Endodermal cell (in vitro differentiated cells): ENCODE data around the gene ASB1. TPM values are rescaled to one million over a fixed set of nuclear protein-coding genes. Genes with fewer than 3 reads are reported as not detected.

ENCODE experiments used
- DNase-seq: peaks from one replicate; pipeline ENCODE4 v3.0.0-alpha.2; 2017
- H3K27ac ChIP-seq: 2 replicates; pipeline ENCODE4 v1.5.1; 2013; ENCODE audit warnings: mild to moderate bottlenecking, low read depth, low read length, moderate library complexity
- H3K27me3 ChIP-seq: 2 replicates; pipeline ENCODE4 v1.6.1; 2013; ENCODE audit warnings: mild to moderate bottlenecking, low read length, moderate library complexity; ENCODE audit not compliant: insufficient read depth, control insufficient read depth, poor library complexity, severe bottlenecking
- H3K36me3 ChIP-seq: 2 replicates; pipeline ENCODE4 v1.7.0; 2013; ENCODE audit warnings: mild to moderate bottlenecking, low read length, moderate library complexity; ENCODE audit not compliant: control insufficient read depth, insufficient read depth
- H3K4me1 ChIP-seq: one replicate; pipeline ENCODE4 v1.7.0; 2013; ENCODE audit warnings: low read length; ENCODE audit not compliant: control insufficient read depth, insufficient read depth
- H3K4me3 ChIP-seq: 2 replicates; pipeline ENCODE4 v1.5.1; 2013; ENCODE audit warnings: mild to moderate bottlenecking, low read length, moderate library complexity
- H3K9ac ChIP-seq: 2 replicates; pipeline ENCODE4 v1.6.1; 2013; ENCODE audit warnings: mild to moderate bottlenecking, low read length, moderate library complexity; ENCODE audit not compliant: poor library complexity, severe bottlenecking; ENCODE audit errors: extremely low read depth
- H3K9me3 ChIP-seq: 2 replicates; pipeline ENCODE4 v1.6.1; 2013; ENCODE audit warnings: mild to moderate bottlenecking, low read length, moderate library complexity; ENCODE audit not compliant: control insufficient read depth
- H3K27ac Mint-ChIP-seq: 2 replicates; pipeline ENCODE4 v1.8.0; 2020; ENCODE audit warnings: mixed read lengths
- H3K27me3 Mint-ChIP-seq: 2 replicates; pipeline ENCODE4 v1.8.0; 2021; ENCODE audit warnings: mild to moderate bottlenecking, mixed read lengths; ENCODE audit not compliant: insufficient read depth
- H3K36me3 Mint-ChIP-seq: 2 replicates; pipeline ENCODE4 v1.8.0; 2020; ENCODE audit warnings: low read depth, mixed read lengths
- H3K4me1 Mint-ChIP-seq: 2 replicates; pipeline ENCODE4 v1.8.0; 2020; ENCODE audit warnings: mixed read lengths
- H3K4me3 Mint-ChIP-seq: 2 replicates; pipeline ENCODE4 v1.8.0; 2020; ENCODE audit warnings: mild to moderate bottlenecking, moderate library complexity, mixed read lengths
- H3K9me3 Mint-ChIP-seq: 2 replicates; pipeline ENCODE4 v1.8.0; 2020; ENCODE audit warnings: mild to moderate bottlenecking, mixed read lengths
- WGBS, 2 experiments: methylation state at CpG; one replicate each; pipeline versions ENCODE4 v1.1.5 to v1.1.7; 2013; ENCODE audit warnings: missing lambda C conversion rate in 2 of 2, mixed read lengths in 1 of 2; ENCODE audit not compliant: insufficient coverage in 1 of 2, insufficient read length in 1 of 2; 5-methylcytosine and 5-hydroxymethylcytosine counted together
- total RNA-seq, 2 donors: library from RNA; stranded (reverse); fragmentation: NEBNext Ultra II Directional in 1 of 2; extraction: Animal tissue kit (Norgen Biotek cat#: 25700) in 1 of 2; gene quantifications; 2 replicates in 1 of 2; 3 replicates in 1 of 2; pipeline ENCODE4 v1.2.1, GENCODE V29; 2021
- TF ChIP-seq, protein P1 (sequence below): fragments of 200-600 bp; sonication (generic); conservative IDR thresholded peaks from 2 replicates; pipeline ENCODE4 v1.5.0; 2021; ENCODE audit warnings: antibody characterized with exemption, mild to moderate bottlenecking

ASB1 gene
- total RNA-seq, 2 donors from 2014 or later, result 39.0 to 39.6 TPM

DNA sequence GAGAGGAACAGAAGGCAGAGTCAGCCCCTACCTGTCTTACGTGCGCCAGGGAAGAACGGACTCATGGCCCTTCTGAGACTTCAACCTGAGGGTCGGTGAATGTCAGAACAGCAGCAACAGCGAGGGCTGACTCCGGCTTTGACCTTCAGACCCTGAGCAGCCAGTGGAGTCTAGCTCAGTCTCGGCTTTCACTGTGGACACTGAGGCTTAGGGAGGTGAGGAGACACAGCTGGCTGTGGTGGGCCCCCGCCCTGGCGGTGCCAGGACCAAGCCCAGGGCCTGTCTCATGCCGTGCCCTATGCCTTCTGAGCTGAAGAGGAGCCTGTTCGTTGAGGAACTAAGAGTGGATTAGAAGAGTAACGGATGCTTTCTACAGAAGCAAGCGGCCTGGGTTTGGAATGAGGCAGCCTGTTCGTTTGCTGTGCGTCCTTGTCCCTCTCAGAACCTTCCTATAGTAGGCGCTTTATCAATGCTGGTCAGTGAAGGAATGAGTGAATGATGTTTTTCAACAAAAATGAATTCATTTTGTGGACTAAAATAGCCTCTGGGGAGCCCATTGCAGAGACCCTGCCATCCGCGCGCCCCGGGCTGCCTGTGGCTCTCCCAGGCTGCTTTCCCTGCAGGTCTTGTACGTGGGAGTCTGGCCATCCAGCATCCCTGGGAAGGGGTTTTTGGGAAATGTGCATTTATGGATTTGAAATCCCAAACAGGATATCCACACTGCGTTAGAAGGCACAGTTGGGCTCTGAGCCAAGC, 38.9 kb downstream of the ASB1 start:
- no peak overlapping the region for H3K4me3 ChIP-seq
- peaks cover 5% of the 10 kb centered on the region for H3K9me3 ChIP-seq
- H3K36me3 ChIP-seq, result no peaks in the 10 kb centered on the region
- no peak for DNase-seq
- H3K27me3 Mint-ChIP-seq, result peaks cover 2% of the 10 kb centered on the region
- peaks cover 19% of the 10 kb centered on the region for H3K9me3 Mint-ChIP-seq
- 93 to 94% methylated on average over 12 to 22 of the region's 22 CpGs for WGBS, 2 experiments
- H3K4me3 Mint-ChIP-seq, result no peak overlapping the region
- H3K4me1 Mint-ChIP-seq, result peaks cover 1% of the 10 kb centered on the region
- peaks cover 4% of the 10 kb centered on the region for H3K36me3 Mint-ChIP-seq
- H3K27me3 ChIP-seq, result no peaks in the 10 kb centered on the region
- H3K9ac ChIP-seq, result no peak overlapping the region
- H3K27ac Mint-ChIP-seq, result no peak overlapping the region
- TF ChIP-seq, protein P1, sequence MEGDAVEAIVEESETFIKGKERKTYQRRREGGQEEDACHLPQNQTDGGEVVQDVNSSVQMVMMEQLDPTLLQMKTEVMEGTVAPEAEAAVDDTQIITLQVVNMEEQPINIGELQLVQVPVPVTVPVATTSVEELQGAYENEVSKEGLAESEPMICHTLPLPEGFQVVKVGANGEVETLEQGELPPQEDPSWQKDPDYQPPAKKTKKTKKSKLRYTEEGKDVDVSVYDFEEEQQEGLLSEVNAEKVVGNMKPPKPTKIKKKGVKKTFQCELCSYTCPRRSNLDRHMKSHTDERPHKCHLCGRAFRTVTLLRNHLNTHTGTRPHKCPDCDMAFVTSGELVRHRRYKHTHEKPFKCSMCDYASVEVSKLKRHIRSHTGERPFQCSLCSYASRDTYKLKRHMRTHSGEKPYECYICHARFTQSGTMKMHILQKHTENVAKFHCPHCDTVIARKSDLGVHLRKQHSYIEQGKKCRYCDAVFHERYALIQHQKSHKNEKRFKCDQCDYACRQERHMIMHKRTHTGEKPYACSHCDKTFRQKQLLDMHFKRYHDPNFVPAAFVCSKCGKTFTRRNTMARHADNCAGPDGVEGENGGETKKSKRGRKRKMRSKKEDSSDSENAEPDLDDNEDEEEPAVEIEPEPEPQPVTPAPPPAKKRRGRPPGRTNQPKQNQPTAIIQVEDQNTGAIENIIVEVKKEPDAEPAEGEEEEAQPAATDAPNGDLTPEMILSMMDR, result no peak
- no peaks in the 10 kb centered on the region for H3K4me1 ChIP-seq
- H3K27ac ChIP-seq, result no peak overlapping the region

DNA sequence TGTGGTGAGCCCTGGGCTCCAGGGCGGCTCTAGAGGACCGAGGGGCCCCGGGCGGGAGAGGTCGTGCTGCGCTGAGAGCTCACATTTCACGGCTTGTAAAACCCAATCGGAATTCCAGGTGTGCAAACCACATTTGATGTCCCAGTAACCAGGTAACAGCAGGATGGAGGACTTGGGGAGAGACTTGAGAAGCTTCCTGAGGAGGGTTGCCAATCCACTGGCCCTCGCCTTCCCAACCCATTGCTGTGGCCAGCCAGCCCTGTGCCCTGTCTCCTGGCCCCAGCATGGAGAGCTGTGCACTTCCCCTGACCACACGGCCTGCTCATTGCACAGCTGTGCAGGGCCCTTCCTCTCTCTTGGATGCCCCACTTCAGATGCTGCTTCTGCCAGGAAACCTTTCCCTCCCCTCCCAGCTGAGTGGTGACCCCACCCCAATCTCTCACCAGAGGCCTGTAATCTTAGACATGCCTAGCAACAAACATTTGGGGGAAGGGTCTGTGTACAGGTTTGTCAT, 39.6 kb downstream of the ASB1 start:
- peaks cover 5% of the 10 kb centered on the region for H3K9me3 ChIP-seq
- Mint-ChIP-seq H3K4me3 (no peak overlapping the region), H3K27me3 (peaks cover 2% of the 10 kb centered on the region), H3K27ac (no peak overlapping the region), H3K4me1 (peaks cover 1% of the 10 kb centered on the region), H3K36me3 (peaks cover 4% of the 10 kb centered on the region), H3K9me3 (peaks cover 20% of the 10 kb centered on the region)
- WGBS, 2 experiments, result 92 to 94% methylated on average over 6 to 10 of the region's 10 CpGs
- H3K4me1 ChIP-seq, result no peaks in the 10 kb centered on the region
- TF ChIP-seq, protein P1, result no peak
- H3K27ac ChIP-seq, result no peak overlapping the region
- H3K27me3 ChIP-seq, result no peaks in the 10 kb centered on the region
- no peak for DNase-seq
- H3K36me3 ChIP-seq, result no peaks in the 10 kb centered on the region
- no peak overlapping the region for H3K4me3 ChIP-seq
- no peak overlapping the region for H3K9ac ChIP-seq

DNA sequence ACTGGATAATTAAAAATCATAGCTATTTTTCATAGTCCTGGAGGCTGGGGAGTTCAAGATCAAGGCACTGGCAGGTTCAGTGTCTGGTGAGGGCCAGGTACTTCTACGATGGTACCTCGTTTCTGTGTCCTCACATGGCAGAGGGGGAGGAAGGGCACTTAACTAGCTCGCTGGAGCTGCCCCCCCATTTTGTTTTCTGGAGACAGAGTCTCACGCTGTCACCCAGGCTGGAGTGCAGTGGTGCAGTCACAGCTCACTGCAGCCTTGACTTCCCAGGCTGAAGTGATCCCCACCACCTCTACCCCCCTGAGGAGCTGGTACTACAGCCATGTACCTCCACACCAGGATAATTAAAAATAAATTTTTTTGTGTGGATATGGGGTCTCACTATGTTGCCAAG, 40.3 kb downstream of the ASB1 start:
- 53 to 90% methylated on average over 2 to 4 of the region's 4 CpGs for WGBS, 2 experiments
- Histone ChIP-seq H3K9me3 (peaks cover 5% of the 10 kb centered on the region), H3K27ac (no peak overlapping the region), H3K27me3 (no peaks in the 10 kb centered on the region), H3K4me3 (no peak overlapping the region), H3K9ac (no peak overlapping the region), H3K4me1 (no peaks in the 10 kb centered on the region), H3K36me3 (no peaks in the 10 kb centered on the region)
- H3K4me3 Mint-ChIP-seq, result no peak overlapping the region
- H3K27ac Mint-ChIP-seq, result no peak overlapping the region
- peaks cover 4% of the 10 kb centered on the region for H3K36me3 Mint-ChIP-seq
- TF ChIP-seq, protein P1, result no peak
- peaks cover 21% of the 10 kb centered on the region for H3K9me3 Mint-ChIP-seq
- no peak for DNase-seq
- peaks cover 1% of the 10 kb centered on the region for H3K4me1 Mint-ChIP-seq
- H3K27me3 Mint-ChIP-seq, result peaks cover 2% of the 10 kb centered on the region
